Neural progenitor cell (in vitro differentiated cells): ENCODE measurements around the gene DDX10. TPM values are rescaled to one million over a fixed set of nuclear protein-coding genes. Genes with fewer than 3 reads are reported as not detected.
A peak's percentile ranks its signal among the peaks of the same experiment; 100 is the strongest.
"Not testable (repeated sequence)": the region's sequence is repeated elsewhere in the genome, so short reads cannot be mapped to it uniquely, and the experiment has no call there.

Source experiments
- DNase-seq: peaks from one replicate; pipeline ENCODE4 v3.0.0-alpha.2; 2016; ENCODE audit warnings: low spot score
- H2AFZ ChIP-seq: fragments of 200-600 bp; sonication (generic); replicated peaks from 2 replicates; pipeline ENCODE4 v1.6.1; 2016; ENCODE audit warnings: antibody characterized with exemption
- H3F3A ChIP-seq: fragments of 200-600 bp; sonication (generic); 2 replicates; pipeline ENCODE4 v1.6.1; 2016; ENCODE audit warnings: antibody characterized with exemption, low read depth
- H3K27ac ChIP-seq: fragments of 200-600 bp; sonication (generic); 2 replicates; pipeline ENCODE4 v1.5.1; 2016; ENCODE audit warnings: mild to moderate bottlenecking
- H3K27me3 ChIP-seq: fragments of 200-600 bp; sonication (generic); 2 replicates; pipeline ENCODE4 v1.6.1; 2016; ENCODE audit warnings: mild to moderate bottlenecking, moderate library complexity
- H3K36me3 ChIP-seq: fragments of 200-600 bp; sonication (generic); 2 replicates; pipeline ENCODE4 v1.5.1; 2016
- H3K4me1 ChIP-seq: fragments of 200-600 bp; sonication (generic); 2 replicates; pipeline ENCODE4 v1.6.1; 2016; ENCODE audit warnings: mixed run types
- H3K4me2 ChIP-seq: fragments of 200-600 bp; sonication (generic); 2 replicates; pipeline ENCODE4 v1.6.1; 2016
- H3K4me3 ChIP-seq: fragments of 200-600 bp; sonication (generic); 2 replicates; pipeline ENCODE4 v1.5.1; 2016
- H3K79me2 ChIP-seq: fragments of 200-600 bp; sonication (generic); 2 replicates; pipeline ENCODE4 v1.6.1; 2016; ENCODE audit warnings: low read depth
- H3K9ac ChIP-seq: fragments of 200-600 bp; sonication (generic); 2 replicates; pipeline ENCODE4 v1.6.1; 2016
- H3K9me3 ChIP-seq: fragments of 200-600 bp; sonication (generic); 2 replicates; pipeline ENCODE4 v1.5.1; 2016; ENCODE audit warnings: low read depth
- H4K20me1 ChIP-seq: fragments of 200-600 bp; sonication (generic); 2 replicates; pipeline ENCODE4 v1.6.1; 2016; ENCODE audit warnings: low read depth
- H3K27ac Mint-ChIP-seq: 3 replicates; pipeline ENCODE4 v1.8.0; 2021; ENCODE audit warnings: mixed read lengths
- H3K27me3 Mint-ChIP-seq: 2 replicates; pipeline ENCODE4 v1.8.0; 2022; ENCODE audit warnings: low read depth, mild to moderate bottlenecking, inconsistent platforms, moderate library complexity, mixed read lengths; ENCODE audit not compliant: insufficient read depth
- H3K36me3 Mint-ChIP-seq: 3 replicates; pipeline ENCODE4 v1.8.0; 2021; ENCODE audit warnings: mixed read lengths
- H3K4me1 Mint-ChIP-seq: 3 replicates; pipeline ENCODE4 v1.8.0; 2021; ENCODE audit warnings: mixed read lengths
- H3K4me3 Mint-ChIP-seq: 3 replicates; pipeline ENCODE4 v1.8.0; 2021; ENCODE audit warnings: mild to moderate bottlenecking, moderate library complexity, mixed read lengths
- H3K9me3 Mint-ChIP-seq: 3 replicates; pipeline ENCODE4 v1.8.0; 2020; ENCODE audit warnings: mixed read lengths
- EZH2 ChIP-seq: fragments of 200-600 bp; sonication (generic); IDR thresholded peaks from 2 replicates; pipeline ENCODE4 v1.6.1; 2017; ENCODE audit warnings: antibody characterized with exemption, mild to moderate bottlenecking, moderate library complexity
- EZH2phosphoT487 ChIP-seq: fragments of 200-600 bp; sonication (generic); IDR thresholded peaks from 2 replicates; pipeline ENCODE4 v1.6.1; 2017; ENCODE audit warnings: antibody characterized with exemption
- total RNA-seq: library from RNA; depleted of rRNA; stranded (reverse); fragments of >200 nt; gene quantifications from 2 replicates; pipeline ENCODE4 v1.2.3, GENCODE V29; 2015; ENCODE audit warnings: low replicate concordance
- TF ChIP-seq, protein P1 (sequence below): fragments of 200-600 bp; sonication (generic); IDR thresholded peaks from 2 replicates; pipeline ENCODE4 v1.5.1; 2017; ENCODE audit warnings: antibody characterized with exemption, mild to moderate bottlenecking

Gene DDX10
- total RNA-seq, 1 donor from 2014 or later: 34.1 TPM

DNA sequence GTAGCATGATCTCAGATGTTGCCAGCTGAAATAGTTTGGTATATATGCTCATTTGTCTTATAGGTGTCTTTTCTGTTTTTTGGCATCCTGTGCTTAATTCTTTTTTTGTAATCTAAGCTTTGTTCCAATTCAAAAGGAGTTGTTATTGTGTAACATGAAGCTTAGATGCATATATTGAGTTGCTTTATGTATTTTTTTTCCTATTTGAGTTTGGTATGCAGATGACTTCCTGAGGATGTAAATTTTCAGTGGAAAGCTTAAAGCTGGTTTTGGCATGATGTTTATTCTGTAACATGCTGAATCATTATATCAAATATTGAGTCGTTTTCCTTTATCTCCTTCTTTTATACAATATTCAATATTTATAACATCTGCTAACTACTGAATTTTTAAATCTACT, 69.4 kb downstream of the DDX10 start:
- Histone ChIP-seq H3K36me3 (no peaks in the 10 kb centered on the region), H3K4me2 (no peak overlapping the region), H3F3A (no peaks in the 10 kb centered on the region), H3K4me3 (no peak overlapping the region), H3K79me2 (peaks cover 10% of the 10 kb centered on the region), H4K20me1 (no peaks in the 10 kb centered on the region), H2AFZ (no peak overlapping the region), H3K9ac (no peak overlapping the region), H3K9me3 (no peaks in the 10 kb centered on the region), H3K27me3 (no peaks in the 10 kb centered on the region), H3K4me1 (no peaks in the 10 kb centered on the region), H3K27ac (no peak overlapping the region)
- Mint-ChIP-seq H3K27me3 (no peaks in the 10 kb centered on the region), H3K4me3 (no peak overlapping the region), H3K9me3 (no peaks in the 10 kb centered on the region), H3K36me3 (peaks cover 8% of the 10 kb centered on the region), H3K27ac (no peak overlapping the region), H3K4me1 (no peaks in the 10 kb centered on the region)
- TF ChIP-seq, protein P1, sequence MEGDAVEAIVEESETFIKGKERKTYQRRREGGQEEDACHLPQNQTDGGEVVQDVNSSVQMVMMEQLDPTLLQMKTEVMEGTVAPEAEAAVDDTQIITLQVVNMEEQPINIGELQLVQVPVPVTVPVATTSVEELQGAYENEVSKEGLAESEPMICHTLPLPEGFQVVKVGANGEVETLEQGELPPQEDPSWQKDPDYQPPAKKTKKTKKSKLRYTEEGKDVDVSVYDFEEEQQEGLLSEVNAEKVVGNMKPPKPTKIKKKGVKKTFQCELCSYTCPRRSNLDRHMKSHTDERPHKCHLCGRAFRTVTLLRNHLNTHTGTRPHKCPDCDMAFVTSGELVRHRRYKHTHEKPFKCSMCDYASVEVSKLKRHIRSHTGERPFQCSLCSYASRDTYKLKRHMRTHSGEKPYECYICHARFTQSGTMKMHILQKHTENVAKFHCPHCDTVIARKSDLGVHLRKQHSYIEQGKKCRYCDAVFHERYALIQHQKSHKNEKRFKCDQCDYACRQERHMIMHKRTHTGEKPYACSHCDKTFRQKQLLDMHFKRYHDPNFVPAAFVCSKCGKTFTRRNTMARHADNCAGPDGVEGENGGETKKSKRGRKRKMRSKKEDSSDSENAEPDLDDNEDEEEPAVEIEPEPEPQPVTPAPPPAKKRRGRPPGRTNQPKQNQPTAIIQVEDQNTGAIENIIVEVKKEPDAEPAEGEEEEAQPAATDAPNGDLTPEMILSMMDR: no peak
- TF ChIP-seq EZH2 (no peak), EZH2phosphoT487 (no peak)
- DNase-seq: no peak

DNA sequence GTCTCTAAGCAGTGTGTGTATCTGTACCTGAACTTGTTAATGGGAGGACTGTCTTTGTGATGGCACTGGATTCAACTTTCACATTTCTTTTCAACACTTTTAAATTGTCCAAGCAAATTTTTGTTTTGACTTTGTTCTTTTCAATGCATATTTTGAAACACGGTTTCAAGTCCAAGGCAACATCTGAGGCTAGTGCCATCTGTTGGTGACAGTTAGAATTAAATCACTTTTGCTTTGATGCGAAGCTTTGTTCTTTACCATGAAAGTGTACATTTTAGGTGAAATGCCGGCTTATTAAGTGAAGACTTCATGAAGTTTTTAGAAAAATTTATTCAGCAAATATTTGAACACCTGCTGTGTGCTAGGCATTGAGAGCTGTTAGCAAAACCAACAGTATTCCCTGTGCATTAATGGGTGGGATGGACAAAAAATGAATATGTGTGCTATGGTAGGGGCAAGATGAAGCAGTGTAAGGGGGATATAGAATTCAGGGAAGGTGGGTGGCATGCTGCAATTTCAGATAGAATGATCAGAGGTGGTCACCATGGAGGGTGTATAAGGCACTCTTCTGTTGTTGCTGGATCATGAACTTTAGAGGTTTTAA, 70.2 kb downstream of the DDX10 start:
- H3K4me1 ChIP-seq: no peaks in the 10 kb centered on the region
- no peak overlapping the region for H3K27ac ChIP-seq
- Mint-ChIP-seq H3K9me3 (peaks cover 3% of the 10 kb centered on the region), H3K36me3 (peaks cover 11% of the 10 kb centered on the region), H3K4me1 (no peaks in the 10 kb centered on the region), H3K27ac (no peak overlapping the region), H3K27me3 (peaks cover 1% of the 10 kb centered on the region), H3K4me3 (no peak overlapping the region)
- no peak overlapping the region for H3K4me3 ChIP-seq
- H3K9ac ChIP-seq: no peak overlapping the region
- DNase-seq: peak; percentile 19
- H3K79me2 ChIP-seq: peaks cover 11% of the 10 kb centered on the region
- no peaks in the 10 kb centered on the region for H4K20me1 ChIP-seq
- no peaks in the 10 kb centered on the region for H3K36me3 ChIP-seq
- no peaks in the 10 kb centered on the region for H3F3A ChIP-seq
- H3K9me3 ChIP-seq: no peaks in the 10 kb centered on the region
- H3K4me2 ChIP-seq: no peak overlapping the region
- TF ChIP-seq EZH2phosphoT487 (no peak), EZH2 (no peak)
- TF ChIP-seq, protein P1: peak; percentile 71
- H2AFZ ChIP-seq: no peak overlapping the region
- H3K27me3 ChIP-seq: no peaks in the 10 kb centered on the region

DNA sequence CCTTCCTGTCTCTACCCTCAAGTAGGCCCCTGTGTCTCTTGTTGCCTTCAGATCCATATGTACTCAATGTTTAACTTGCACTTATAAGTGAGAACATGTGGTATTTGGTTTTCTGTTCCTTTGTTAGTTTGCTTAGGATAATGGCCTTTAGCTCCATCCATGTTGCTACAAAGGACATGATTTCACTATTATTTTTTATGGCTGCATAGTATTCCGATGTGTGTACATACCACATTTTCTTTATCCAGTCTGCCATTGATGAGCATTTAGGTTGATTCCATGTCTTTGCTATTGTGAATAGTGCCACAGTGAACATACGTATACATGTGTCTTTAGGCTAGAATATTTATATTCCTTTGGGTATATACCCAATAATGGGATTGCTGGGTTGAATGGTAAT, 75.3 kb downstream of the DDX10 start:
- H3K4me3 Mint-ChIP-seq, H3K9me3 ChIP-seq, H3F3A ChIP-seq, H3K4me1 ChIP-seq, H3K27ac ChIP-seq, H2AFZ ChIP-seq, H4K20me1 ChIP-seq, H3K27me3 Mint-ChIP-seq, H3K4me3 ChIP-seq, H3K36me3 ChIP-seq, H3K4me2 ChIP-seq, H3K27me3 ChIP-seq, H3K9ac ChIP-seq, DNase-seq, H3K4me1 Mint-ChIP-seq, H3K27ac Mint-ChIP-seq: not testable (repeated sequence)
- peaks cover 16% of the 10 kb centered on the region for H3K9me3 Mint-ChIP-seq
- peaks cover 24% of the 10 kb centered on the region for H3K79me2 ChIP-seq
- H3K36me3 Mint-ChIP-seq: peaks cover 18% of the 10 kb centered on the region

DNA sequence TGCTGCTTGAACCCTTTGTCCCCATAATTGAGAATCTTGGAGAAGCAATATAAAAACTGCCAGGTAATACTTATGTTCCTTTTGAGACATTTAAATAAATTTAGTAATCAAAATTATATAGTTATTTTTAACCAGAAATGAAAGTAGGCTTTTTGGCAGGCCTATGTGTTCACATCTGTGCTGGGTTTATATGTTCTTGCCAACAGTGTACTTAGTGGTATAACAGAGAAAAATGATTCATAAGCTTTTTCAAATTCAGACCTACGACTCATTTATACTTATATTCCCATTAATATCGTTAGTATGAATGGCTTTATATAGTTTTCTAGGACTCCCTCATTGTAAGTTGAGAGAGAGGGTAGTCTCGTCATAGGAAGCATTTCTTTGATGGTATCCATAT, 79.0 kb downstream of the DDX10 start:
- H3K9me3 Mint-ChIP-seq: peaks cover 16% of the 10 kb centered on the region
- no peaks in the 10 kb centered on the region for H3K4me1 ChIP-seq

More for the DNA sequence above, 79.0 kb downstream of the DDX10 start:
- DNase-seq: no peak
- H3K4me2 ChIP-seq: no peak overlapping the region
- H3K79me2 ChIP-seq: peaks cover 19% of the 10 kb centered on the region
- no peaks in the 10 kb centered on the region for H3K9me3 ChIP-seq
- H4K20me1 ChIP-seq: no peaks in the 10 kb centered on the region
- peaks cover 17% of the 10 kb centered on the region for H3K36me3 Mint-ChIP-seq
- TF ChIP-seq, protein P1: no peak
- TF ChIP-seq EZH2phosphoT487 (no peak), EZH2 (no peak)
- H3K4me3 Mint-ChIP-seq: no peak overlapping the region
- H3K27me3 ChIP-seq: no peaks in the 10 kb centered on the region
- H3K36me3 ChIP-seq: no peaks in the 10 kb centered on the region
- H3K9ac ChIP-seq: no peak overlapping the region
- no peak overlapping the region for H3K4me3 ChIP-seq
- H3F3A ChIP-seq: no peaks in the 10 kb centered on the region
- H3K27ac ChIP-seq: no peak overlapping the region
- no peaks in the 10 kb centered on the region for H3K4me1 Mint-ChIP-seq
- H2AFZ ChIP-seq: no peak overlapping the region
- H3K27me3 Mint-ChIP-seq: peaks cover 2% of the 10 kb centered on the region
- no peak overlapping the region for H3K27ac Mint-ChIP-seq
